HG03439 (cell line): ENCODE data around the gene DAAM2.

Experiments
- ATAC-seq: cut with Tn5 transposase; IDR thresholded peaks from one replicate; pipeline ENCODE4 v1.9.1; 2021; ENCODE audit warnings: mild to moderate bottlenecking, moderate library complexity; ENCODE audit not compliant: unreplicated experiment

The DAAM2 gene

DNA sequence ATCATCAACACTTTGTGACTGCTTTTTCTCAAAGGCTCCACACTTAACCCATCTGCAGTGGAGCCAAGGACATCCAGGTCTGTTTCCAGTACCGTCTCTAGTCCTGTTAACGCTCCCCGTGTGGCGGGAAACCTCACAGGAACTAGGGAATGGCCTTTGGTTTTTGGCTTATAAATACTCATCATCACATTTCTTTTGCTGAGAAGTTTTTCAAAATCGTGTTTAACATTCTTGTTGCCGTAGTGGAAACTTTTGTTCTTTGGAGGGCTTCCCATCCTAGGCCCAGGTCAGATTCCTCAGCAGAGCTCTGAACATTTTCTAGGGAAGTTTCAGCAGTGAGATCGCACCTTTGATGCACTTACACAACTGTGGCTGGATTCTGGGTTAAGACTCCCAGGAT, 24.6 kb downstream of the DAAM2 start:
- ATAC-seq = no peak

DNA sequence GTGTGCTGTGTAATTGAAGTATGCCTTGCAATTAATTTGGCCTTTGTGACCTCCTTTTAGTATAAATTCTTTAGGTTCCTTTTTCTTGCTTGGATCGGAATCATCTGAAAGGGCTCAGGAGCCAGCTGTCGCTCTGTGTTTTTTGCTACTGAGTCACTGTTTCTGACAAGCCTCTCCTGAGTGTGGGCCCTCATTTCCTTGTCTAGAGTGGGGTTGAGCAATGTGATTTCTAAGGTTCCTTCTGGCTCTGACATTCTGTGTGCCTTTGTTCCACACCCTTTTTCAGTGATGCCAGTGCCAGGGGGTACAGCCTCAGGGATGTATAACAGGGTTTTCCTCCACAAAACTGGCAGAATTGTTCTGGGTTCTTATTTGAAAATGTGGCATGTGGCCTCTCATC, 26.5 kb downstream of the DAAM2 start:
- ATAC-seq = no peak

- ATAC-seq = no peak
These were observed 27.1 kb downstream of the DAAM2 start for GRCh38 chr6:39819228-39819627.

DNA sequence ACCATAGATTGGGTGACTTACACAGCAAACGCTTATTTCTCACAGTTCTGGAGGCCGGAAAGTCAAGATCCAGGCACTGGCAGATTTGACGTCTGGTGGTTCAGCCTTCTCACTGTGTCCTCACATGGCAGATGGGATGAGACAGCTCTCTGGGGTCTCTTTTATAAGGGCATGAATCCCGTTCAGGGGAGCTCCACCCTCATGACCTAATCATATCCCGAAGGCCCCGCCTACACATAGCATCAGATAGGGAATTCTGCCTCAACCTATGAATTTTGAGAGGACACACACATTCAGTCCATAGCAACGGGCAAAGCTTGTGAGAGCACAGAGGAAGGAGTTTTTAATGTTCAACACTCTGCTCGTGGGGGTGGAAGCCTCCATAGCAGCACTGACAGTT, 27.5 kb downstream of the DAAM2 start:
- ATAC-seq = no peak

DNA sequence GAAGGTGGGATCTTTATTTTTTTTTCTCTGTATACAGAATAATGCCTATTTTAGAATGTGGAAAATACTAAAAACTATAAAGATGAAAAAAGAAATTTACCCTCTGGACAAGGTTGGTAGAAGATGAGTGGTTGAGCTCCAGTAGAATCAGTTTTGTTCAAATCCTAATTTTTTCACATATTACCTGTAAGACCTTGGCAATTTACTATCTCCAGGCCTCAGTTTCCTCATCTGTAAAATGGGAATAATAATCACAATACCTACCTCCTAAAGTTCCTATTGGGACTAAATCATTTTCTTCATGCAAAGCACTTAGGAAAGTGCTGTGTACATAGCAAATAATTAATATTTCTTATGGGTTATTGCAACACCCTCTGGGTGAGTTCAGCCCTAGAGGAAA, 28.4 kb downstream of the DAAM2 start:
- no peak for ATAC-seq

DNA sequence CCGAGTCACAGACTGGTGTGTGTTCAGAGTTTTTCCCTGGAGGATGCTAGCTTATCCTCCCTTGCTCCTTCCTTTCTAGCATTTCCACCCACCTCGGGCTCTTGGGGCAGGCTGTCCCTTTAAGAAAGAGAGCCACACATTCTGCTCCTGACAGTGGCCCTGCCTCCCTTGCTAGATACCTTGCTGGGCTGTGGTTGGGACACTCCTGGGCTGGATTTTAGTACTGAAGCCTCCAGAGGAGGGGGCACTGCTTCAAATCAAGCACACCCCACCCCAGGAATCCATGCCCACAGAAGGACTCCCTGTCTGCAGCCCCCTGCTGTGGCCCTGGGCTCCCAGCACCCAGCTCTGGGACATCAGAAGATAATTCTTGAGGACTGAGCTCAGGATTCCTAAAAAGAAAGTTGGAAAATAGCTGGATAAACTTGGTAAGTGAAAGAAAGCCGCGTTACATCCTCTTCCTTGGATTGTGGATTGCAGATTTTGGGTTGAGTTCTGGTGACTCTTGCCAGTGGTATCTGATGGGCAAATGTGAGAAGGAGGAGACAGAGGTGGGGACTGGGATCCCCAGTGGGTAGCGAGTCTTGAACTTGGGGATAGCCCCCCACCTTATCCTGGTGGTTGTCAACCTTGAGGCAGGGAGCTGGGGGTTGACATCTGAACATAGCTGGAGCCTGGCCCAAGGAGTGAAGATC, 29.0 kb downstream of the DAAM2 start:
- no peak for ATAC-seq

GRCh38 chr6:39821742-39822532, 29.8 kb downstream of the DAAM2 start:
- ATAC-seq = no peak

GRCh38 chr6:39822846-39823815, 31.0 kb downstream of the DAAM2 start:
- ATAC-seq = no peak

- no peak for ATAC-seq
These were observed 32.1 kb downstream of the DAAM2 start for GRCh38 chr6:39824030-39824926.

- ATAC-seq = no peak
These were observed 37.2 kb downstream of the DAAM2 start for GRCh38 chr6:39829331-39829730.

DNA sequence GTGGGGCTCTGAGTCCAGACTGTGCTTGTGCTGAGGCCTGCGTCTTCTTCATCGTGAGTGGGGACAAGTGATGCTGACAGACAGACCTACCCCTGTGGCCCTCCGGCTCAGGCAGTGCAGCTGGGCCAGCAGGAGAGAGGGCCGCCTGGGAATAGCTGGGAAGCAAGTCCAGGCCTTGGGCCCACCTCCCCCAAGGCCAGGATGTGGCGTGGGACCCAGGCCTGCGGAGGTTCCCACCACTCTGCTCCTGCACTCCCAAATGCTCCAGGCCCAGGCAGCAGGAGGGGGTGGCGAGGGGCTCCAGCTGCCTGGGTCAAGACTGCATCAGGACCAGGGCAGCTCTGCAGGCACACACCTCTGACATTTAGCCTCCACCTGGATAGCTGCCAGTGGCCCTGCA, 38.3 kb downstream of the DAAM2 start:
- no peak for ATAC-seq

- no peak for ATAC-seq
These were observed 39.5 kb downstream of the DAAM2 start for GRCh38 chr6:39831701-39832100.

GRCh38 chr6:39834278-39834677, 42.1 kb downstream of the DAAM2 start:
- no peak for ATAC-seq

DNA sequence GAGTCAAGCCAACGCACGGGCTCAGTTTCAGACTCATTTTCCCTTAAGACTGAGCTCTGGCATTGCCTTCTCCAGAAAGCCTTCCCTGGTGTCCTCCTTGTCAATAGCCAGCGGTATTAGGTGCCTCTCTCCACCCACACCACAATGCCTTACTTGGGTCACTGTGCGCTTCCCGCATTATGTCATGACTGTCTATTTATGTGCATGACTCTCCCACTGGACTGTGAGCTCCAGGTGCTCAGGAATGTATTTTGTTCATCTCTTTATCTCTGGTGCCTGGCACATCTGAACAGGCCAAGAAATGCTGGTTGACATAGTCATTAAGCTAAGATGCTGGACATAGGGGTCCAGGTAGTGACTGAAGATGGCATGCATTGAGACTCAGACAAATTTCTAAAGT, 42.7 kb downstream of the DAAM2 start:
- no peak for ATAC-seq

GRCh38 chr6:39835821-39836295, 43.7 kb downstream of the DAAM2 start:
- ATAC-seq = no peak

- ATAC-seq = no peak
These were observed 44.4 kb downstream of the DAAM2 start for GRCh38 chr6:39836606-39837005.

DNA sequence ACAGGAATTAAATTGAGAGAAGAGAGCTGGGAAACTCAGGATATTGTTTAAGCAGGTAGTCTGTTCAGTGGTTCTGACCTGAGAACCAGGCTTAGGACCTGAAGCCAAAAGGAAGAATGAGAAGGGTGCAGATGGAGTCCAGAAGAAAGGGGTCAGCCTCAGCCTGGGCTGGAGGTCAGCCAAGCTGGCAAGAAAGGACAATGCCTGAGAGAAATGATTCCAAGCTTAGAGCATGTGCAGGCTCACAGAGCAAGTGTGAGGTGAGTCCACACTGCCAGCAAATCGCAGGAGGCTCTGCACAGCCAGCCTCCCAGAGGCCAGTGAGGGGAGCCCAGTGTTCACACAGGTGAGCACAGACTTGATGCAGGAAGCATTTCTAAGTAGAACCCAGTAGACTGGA, 47.3 kb downstream of the DAAM2 start:
- no peak for ATAC-seq

- ATAC-seq = no peak
These were observed 48.6 kb downstream of the DAAM2 start for GRCh38 chr6:39840781-39841180.

DNA sequence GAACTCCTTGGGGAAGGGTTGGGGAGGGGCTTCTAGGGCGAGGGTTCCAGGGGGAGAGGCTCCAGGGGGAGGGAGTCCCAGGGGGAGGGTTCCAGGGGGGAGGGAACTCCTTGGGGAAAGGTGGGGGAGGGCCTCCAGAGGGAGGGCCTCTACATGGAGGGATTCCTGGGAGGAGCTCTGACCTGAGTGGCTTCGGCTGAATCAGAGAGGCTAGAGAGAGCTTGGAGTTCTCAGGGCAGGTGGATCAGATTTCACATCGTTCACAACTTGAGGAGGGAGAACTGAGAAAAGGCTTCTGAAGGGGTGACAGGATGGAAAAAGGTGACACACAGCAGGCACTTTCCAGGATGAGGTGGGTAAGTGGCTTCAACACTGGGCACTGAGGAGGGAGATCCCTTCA, 49.1 kb downstream of the DAAM2 start:
- ATAC-seq = no peak

DNA sequence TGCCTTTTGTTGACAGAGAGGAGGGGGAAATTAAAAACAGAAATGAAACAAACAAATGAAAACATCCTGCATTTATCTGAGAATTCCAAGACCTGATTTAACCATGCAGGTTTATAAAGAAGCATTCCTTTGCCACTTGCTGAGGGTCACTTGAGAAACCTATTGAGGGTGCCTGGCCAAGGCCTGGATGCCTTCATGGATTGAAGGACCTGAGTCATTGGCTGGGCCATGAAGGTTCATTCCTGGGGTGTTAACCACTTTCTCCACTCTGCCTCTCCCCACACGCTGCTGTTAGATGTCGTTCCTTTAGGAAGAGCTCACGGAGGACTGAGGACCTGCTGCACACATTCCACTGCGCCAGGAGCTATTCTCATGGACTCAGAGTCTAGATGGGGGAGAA, 49.7 kb downstream of the DAAM2 start:
- ATAC-seq = no peak
